Activated naive CD8-positive, alpha-beta T cell treated with anti-CD3 and anti-CD28 coated beads, Interleukin-2, amount 50 U/mL, for 16 hours (primary cell): ENCODE results near the gene FBXL19.

ENCODE experiments used
- DNase-seq: peaks from one replicate; pipeline ENCODE4 v3.0.0-alpha.2; 2020; ENCODE audit warnings: low read depth, low spot score

Gene FBXL19

DNA sequence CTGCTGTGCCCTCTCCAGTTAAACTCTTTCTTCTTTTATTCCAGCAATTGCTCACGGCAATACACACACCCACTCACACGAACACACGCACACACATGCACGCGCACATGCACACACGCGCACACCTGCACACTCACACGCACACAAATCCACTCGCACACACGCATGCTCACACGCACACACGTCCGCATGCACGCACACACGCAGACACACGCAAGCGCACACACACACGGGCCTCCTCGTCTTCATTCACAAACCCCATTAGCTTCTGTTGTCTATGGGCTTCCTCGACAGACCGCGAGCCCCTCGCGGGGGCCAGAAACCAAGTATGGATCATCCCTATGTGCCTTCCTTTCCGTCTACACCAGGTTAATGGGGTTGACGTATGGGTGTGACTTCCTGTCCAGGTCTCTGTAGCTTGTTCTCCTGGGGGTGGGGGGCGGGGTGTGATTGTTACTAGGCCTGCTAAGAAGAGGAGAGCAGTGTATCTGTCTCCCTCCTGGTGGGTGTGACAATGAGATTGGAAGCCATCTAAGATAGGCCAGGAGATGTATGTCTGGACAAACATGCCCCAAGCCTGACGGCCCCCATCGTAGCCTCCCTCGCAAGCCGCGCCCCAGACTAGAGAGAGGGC, 27.6 kb upstream of the FBXL19 start:
- no peak for DNase-seq

DNA sequence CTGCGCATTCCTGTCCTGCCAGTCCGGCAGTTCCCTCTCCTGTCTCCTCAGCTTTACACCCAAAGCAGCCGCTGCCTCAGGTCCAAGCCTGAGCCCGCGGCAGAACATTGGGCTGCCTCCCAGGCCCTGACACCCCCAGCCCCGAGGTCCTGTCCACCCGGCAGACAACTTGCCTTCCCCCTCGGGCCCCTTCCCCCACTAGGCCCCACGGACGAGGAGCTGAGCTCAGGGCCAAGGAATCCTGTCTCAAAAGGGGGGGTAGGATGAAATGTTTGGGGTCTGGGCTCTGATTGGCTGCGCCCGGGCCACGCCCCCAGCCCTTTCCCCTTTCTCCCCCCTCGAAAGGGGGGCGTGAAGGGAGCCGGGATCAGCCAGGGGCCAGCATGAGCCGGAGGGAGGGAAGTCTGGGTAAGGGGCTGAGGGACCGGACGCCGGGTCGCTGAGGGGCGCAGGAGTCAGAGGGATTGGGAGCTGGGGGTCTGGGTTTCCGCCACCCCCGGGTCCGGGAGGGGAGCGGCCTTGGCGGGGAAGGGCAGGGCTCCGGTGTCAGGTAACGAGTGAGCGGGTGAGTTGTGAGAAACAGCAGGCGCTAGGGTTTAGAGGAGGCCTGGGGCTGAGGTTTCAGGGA, 27.0 kb upstream of the FBXL19 start, which contains the start of gene CTF1:
Gene CTF1 (plus strand): TSS at position 354 of the 628 bp plus-strand sequence. CDS start 30 bp downstream, at position 384.
- DNase-seq, result no peak

DNA sequence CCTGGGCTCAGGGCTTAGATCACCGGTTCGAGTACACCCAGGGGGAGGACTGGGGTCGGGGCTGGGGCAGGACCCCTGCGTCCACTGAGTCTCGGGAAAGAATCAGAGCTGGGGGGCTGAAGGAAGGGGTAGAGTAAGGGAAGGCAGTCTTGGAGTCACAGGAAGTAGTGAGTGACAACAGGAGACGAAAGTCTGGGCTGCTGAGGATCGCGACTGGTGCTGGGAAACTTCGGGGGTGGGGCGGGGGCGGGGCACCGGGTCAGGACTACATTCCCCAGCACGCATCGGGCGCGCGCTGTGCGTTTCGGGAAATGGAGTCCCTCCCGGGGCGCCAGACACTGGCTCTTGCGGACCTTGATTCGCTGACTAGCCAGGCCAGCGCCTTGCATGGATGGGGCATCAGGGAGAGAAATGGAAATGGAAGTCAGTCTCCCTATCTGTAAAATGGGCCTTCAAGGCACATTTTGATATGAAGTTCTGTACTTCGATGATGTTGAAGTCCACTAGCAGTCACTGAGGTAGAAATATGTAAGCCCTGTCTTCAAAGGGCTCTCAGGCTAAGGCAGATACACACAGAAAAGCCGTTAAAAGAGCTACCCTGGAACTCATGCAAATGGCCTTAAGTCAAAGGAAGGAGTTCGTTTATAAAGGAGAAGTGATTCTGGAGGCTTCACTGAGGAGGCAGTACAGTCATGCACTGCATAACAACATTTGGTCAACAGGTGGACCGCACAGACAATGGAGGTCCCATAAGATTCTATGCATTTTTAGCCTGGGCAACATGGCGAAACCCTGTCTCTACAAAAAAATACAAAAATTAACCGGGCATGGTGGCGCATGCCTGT, 26.3 kb upstream of the FBXL19 start:
- DNase-seq, result peak; percentile 55

DNA sequence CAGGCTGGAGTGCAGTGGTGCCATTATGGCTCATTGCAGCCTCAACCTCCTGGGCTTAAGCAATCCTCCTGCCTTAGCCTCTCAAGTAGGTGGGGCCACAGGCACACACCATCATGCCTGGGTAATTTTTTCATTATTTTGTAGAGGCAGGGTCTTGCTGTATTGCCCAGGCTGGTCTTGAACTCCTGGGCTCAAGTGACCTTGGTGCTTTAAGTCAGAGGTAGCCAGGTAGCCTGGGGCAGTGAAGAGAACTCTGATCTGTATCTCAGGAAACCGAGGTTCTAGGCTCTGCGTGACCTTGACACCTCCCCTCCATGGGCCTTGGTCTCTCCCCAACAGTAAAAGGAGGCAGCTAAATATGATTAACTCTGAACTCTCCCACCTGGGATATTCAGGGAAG, 23.6 kb upstream of the FBXL19 start:
- no peak for DNase-seq

DNA sequence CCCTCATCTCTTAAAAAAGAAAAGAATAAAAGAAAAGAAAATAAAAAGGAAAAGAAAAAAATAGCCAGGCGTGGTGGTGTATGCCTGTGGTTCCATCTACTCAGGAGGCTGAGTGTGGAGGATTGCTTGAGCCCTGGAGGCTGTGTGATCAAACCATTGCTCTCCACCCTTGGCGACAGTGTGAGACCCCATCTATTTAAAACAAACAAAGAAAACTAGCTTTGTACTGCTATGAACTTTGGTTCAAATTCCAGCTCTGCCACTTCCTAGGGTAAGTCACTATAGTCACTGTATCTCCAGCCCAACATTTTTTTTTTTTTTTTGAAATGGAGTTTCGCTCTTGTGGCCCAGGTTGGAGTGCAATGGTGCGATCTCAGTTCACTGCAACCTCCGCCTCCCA, 22.8 kb upstream of the FBXL19 start:
- no peak for DNase-seq

DNA sequence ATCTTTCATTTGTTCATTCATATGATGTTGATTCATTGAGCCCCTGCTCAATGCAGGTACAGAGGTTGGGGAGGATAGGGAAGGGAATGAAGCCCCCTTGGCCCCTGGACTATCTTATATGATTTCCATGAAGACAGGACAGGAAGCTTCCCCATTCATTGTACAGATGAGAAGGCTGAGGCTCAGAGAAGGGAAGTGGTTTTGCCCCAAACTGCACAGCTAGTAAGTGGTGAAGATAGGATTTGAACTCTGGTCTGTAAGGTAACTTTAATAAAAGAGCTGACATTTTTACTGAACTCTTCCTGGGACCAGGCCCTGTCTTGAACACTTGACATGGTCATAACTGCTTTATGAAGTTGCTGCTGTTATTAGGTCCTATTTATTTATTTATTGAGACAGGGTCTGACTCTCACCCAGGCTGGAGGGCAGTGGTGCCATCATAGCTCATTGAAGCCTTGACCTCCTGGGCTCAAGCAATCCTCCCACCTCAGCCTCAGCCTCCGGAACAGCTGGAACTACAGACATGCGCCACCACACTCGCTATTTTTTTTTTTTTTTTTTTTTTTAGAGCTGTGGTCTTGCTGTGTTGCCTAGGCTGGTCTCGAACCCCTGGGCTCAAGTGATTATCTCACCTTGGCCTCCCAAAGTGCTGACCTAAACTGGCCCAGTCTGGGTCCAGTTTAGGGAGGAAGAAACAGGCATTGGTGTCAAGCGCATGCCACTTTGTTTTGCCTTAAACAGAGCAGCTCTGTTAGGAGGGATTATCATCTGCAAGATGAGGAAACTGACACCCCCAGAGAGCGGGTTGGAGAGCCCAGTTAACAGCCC, 22.0 kb upstream of the FBXL19 start:
- DNase-seq, result no peak

DNA sequence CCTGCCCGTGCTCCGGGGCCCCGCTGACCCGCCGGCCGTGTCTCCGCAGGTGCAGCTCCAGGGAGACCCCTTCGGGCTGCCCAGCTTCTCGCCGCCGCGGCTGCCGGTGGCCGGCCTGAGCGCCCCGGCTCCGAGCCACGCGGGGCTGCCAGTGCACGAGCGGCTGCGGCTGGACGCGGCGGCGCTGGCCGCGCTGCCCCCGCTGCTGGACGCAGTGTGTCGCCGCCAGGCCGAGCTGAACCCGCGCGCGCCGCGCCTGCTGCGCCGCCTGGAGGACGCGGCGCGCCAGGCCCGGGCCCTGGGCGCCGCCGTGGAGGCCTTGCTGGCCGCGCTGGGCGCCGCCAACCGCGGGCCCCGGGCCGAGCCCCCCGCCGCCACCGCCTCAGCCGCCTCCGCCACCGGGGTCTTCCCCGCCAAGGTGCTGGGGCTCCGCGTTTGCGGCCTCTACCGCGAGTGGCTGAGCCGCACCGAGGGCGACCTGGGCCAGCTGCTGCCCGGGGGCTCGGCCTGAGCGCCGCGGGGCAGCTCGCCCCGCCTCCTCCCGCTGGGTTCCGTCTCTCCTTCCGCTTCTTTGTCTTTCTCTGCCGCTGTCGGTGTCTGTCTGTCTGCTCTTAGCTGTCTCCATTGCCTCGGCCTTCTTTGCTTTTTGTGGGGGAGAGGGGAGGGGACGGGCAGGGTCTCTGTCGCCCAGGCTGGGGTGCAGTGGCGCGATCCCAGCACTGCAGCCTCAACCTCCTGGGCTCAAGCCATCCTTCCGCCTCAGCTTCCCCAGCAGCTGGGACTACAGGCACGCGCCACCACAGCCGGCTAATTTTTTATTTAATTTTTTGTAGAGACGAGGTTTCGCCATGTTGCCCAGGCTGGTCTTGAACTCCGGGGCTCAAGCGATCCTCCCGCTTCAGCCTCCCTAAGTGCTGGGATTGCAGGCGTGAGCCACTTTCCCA, 21.1 kb upstream of the FBXL19 start:
- no peak for DNase-seq

DNA sequence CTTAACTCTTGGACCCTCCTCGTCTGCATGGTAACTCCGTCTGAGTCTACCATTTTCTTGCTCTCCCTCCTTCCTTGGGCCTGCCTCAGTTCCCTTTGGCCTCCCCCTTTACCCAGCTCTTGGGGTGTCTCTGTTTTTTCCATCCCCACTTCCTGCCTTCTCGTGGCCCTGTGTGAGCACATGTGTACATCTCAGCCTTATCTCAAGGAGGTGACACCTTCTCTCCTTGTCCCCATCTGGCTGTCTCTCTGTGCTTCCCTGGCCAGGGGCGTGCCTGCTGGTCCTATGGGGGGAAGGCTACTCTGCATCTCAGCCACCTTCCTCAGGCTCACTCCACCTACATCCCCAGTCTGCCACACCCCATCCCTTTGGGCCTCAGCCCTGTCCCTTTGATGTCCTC, 20.4 kb upstream of the FBXL19 start:
- no peak for DNase-seq

DNA sequence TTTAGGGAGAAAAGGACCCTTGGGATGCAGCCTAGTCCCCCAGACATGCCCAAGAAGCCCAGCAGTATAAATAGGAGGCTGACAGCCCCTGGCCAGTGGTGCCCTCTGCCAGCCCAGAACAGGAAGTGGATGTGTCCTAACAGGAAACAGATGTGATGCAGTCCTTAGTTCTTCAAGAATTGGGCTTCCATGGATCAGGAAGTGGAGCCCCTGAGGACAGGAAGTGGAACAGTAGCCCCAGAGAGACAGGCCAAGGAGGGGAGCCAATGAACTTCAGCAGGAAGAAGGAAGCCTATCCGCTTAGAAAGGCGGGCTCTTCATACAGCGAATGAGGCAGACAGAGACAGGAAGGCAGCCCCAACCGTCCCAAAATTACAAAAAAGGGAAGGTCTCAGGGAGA, 19.8 kb upstream of the FBXL19 start:
- no peak for DNase-seq

DNA sequence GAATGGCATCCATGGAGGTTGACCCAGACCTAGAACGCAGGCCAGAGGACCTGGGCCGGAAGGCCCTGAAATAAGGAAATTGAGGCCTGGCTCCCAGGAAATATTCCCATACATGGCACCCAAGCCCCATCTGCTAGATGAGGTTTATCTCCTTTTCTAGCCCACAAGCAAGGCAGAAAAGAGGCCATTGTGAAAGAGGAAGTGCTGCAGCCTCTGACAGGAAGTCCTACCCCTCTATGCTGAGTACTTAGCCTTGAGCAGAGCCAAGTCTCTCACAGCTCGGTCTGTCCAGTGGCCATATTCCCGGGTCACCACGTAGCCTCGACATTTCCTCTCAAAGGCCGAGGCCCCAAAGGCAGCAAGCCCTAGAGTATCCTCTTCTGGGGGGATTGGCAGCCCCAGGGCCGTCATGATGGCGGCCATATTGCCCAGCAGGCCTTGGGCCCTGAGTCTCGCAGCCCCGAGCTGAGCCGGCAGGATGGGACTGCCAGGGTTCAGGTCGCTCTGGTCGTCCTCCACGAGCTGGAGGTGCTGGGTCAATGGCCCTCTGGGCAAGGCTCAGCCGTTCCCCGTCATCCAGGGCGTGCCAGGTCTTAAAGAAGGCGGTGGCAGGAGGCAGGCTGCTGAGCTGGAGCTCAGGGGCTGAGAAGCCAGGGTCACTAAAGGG, 19.1 kb upstream of the FBXL19 start:
- DNase-seq, result no peak

DNA sequence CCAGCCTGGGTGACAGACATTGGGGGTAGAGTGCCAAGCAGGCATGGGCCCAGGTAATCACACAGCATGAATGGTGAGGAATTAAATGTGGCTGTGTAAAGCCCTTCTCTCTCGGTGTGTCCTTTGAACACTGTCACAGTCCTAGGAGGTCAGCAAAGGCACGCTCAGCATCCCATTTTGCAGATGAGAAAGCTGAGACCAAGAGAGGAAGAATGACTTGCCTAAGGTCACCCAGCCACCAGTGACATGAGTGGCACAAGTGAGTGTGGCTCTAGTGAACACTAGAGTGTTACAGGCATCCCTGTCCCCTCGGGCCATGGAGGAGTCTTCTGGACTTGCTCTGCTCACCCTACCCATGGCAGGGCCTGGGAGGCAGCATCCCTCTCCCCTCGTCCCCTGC, 16.3 kb upstream of the FBXL19 start:
- DNase-seq, result no peak

DNA sequence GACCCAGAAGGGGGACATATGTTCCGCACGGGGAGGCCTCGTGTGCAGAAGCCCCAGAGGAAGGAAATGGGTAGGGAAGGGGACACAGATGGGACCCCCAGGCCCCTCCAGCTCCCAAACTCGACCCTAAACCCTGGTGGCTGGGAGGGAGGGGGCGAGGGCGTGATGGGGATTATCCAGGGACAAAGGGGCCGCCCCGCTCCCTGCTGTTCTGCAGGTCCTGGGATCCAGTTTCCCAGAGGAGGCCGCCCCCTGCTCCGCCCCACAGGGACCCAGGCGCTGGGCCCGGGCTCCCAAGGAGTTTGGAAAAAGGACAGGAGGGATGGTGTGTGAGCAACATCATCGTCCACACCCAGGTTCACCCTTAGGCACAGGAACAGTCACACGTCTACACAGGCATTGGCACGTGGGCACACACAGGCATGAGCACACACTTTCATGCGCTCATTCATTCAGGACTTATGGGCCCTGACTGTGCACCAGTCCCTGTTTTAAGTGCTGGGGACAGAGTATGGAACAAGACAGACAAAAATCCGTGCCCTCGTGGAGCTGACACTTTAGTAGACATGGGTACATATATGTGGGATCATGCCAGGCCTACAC, 12.8 kb upstream of the FBXL19 start:
- no peak for DNase-seq

DNA sequence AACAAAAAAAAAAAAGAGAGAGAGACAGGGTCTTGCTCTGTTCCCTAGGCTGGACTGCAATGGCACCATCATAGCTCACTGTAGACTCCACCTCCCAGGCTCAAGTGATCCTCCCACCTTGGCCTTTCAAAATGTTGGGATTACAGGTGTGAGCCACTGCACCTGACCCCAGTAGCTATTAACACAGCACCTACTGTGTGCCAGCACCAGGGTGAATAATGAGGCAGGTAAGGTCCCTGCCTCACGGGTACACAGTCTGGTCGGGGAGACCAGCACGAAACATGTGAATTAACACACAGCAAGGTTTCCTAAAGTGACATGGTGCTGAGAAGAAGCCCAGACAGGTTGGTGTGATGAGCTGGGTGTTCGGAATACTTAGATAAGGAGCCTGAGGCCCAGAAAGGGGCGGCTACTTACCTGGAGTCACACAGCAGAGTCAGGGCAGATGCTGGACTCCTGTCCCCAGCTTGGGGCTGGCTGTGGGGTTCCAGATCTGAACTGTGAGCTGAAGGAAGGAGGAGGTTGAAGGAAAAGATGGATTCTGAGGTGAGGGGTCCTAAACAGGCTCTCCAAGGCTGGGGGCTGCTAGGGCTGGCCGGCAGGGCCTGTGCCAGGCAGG, 10.5 kb upstream of the FBXL19 start:
- no peak for DNase-seq

DNA sequence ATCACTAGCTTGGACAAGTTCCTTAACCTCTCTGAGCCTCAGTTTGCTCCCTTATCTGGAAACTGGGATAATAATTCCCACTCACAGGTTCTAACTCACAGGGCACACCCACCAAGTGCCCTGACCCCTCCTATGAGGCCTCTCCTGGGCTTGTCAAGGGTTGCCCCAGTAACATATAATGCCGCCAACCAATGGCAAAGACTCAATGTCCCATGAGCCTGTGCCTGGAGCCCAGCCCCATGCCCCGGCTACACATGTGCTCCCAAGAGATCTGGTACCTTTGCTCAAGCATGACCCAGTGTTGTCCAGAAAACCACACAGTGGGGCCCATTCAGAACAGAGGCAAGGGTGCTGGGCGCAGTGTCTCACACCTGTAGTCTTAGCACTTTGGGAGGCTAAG, 8.5 kb upstream of the FBXL19 start:
- no peak for DNase-seq

DNA sequence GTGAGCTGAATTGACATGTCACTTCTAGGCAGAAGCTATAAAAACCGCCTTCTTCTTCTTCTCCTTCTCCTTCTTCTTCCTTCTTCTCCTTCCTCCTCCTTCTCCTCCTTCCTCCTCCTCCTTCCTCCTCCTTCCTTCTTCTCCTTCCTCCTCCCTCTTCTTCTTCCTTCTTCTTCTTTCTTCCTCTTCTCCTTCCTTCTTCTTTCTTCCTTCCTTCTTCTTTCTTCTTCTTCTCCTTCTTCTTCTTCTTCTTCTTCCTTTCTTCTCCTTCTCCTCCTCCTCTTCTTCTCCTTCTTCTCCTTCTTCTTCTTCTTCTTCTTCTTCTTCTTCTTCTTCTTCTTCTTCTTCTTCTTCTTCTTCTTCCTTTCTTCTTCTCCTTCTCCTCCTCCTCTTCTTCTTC, 4.8 kb upstream of the FBXL19 start:
- no peak for DNase-seq

DNA sequence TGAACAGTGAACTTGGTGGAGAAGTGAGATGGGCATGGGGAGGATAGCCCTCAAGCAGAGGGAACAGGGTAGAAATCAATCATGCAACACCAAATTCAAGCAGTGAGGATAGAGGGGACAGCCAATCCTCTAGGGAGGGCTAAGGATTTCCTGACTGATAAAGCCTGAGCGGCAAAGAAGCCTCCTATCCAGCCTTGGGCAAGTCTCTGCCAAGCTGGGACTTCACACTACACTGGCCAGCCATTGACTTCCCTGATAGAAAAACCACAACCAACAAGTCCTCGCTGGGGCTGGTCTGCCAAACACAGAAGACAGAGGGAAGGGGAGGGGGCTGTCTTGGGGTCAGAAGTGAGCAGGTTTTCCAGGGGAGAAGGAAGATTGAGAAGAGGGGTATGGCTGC, 2.5 kb upstream of the FBXL19 start:
- DNase-seq, result no peak

DNA sequence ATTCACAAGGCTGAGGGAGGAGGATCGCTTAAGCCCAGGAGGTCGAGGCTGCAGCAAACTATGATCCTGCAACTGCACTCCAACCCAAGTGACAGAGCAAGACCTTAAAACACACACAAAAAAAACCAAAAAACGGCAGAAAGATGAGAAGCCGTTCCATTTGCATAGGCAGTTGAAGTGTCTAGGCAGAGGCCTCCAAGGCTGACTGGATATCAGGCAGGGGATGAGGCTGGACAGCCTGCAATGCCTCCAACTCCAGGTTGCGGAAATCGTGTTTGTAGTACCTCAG, 2.0 kb upstream of the FBXL19 start:
- DNase-seq, result no peak

DNA sequence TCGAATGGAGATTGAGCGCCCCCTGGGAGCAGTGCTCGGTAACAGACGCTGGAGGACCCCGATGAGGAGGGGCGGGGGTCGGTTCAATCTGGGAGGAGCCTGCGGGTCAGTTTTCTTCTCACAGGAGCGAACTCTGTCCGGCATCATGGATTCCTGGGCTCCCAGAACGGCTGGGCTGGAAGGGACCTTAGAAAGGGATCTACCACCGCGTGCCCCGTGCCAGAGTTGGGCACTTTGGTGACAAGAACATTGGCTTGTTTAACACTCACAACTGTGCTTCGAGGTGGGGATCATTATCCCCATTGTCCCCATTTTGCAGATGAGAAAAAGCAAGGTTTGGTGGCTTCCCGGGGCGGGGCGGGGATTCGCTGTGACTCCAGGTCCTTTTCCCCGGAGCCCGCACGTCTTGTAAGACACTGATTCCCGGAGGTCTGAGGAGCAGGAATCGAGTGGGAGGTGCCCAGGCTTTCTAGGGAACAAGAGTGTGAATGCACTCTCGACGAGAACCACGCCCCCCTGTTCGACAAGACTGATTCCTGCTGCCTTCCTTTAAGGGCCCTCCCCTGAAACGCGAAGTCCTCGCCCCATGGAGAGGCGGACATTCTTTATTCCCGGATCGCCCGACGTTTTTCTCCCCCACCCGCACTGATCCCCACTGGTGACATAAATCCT, 1.5 kb upstream of the FBXL19 start:
- DNase-seq, result peak; percentile 77

DNA sequence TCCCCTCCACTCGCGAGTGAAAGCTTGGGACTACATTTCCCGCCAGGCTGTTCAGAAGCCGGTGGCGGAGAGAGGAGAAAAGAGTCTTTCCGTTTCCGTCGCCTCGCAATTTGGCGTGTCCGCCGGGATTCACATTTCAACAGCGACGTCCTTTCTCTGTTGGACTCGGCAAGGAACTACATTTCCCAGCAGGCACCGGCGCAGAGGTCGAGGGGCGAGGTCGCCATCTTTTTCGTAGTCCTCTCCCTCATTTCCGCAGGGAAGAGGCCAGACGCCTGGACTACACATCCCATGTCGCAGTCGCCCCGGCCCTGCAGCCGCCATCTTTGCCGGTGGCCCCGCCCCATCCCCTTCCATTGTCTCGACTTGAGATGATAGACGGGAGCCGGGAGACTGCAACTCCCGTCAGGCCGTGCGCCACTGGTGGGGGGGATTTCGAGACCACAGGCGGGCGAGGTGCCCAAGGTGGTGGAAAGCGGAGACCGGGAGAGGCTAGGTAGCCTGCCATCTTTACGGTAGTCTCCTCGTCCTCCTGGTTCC, 882 bp upstream of the FBXL19 start:
- DNase-seq, result peak; percentile 98
